Subcutaneous adipose tissue (tissue), 4 donors: ENCODE measurements around the gene STK39. TPM values are rescaled to one million over a fixed set of nuclear protein-coding genes. Genes with fewer than 3 reads are reported as not detected.

Experiments
- CTCF ChIP-seq: fragments of 450-650 bp; IDR thresholded peaks from one replicate; pipeline ENCODE4 v1.5.1; 2016; ENCODE audit warnings: low read depth, mild to moderate bottlenecking, control low read depth, antibody characterized with exemption, moderate library complexity
- total RNA-seq, 4 donors: library from RNA; depleted of rRNA; stranded (reverse); fragments of >200 nt; gene quantifications; one replicate each; pipeline ENCODE4 v1.1.0, GENCODE V29; 2016

STK39 gene
- total RNA-seq, 4 donors from 2014 or later, result 40.1 to 68.6 (median 56.5) TPM

- TF ChIP-seq CTCF, result no peak
These were observed 158.2 kb downstream of the STK39 start for GRCh38 chr2:168089200-168089599.

- TF ChIP-seq CTCF, result no peak
These were observed 160.0 kb downstream of the STK39 start for GRCh38 chr2:168087401-168087800.

GRCh38 chr2:168086851-168087250, 160.5 kb downstream of the STK39 start:
- no peak for TF ChIP-seq CTCF

- no peak for TF ChIP-seq CTCF
These were observed 161.5 kb downstream of the STK39 start for GRCh38 chr2:168085801-168086361.

- no peak for TF ChIP-seq CTCF
These were observed 163.1 kb downstream of the STK39 start for GRCh38 chr2:168084288-168084687.

GRCh38 chr2:168079236-168079635, 168.2 kb downstream of the STK39 start:
- no peak for TF ChIP-seq CTCF

- TF ChIP-seq CTCF, result no peak
These were observed 170.7 kb downstream of the STK39 start for GRCh38 chr2:168076731-168077130.
